HEK293T (cell line): Measurements from ENCODE around the gene LVRN.
"Not testable (repeated sequence)": the region's sequence is repeated elsewhere in the genome, so short reads cannot be mapped to it uniquely, and the experiment has no call there.

ENCODE experiments used
- BHLHE40 ChIP-seq: fragments of 450-650 bp; IDR thresholded peaks from 2 replicates; pipeline ENCODE4 v1.6.1; 2016; ENCODE audit warnings: mild to moderate bottlenecking, moderate library complexity, borderline replicate concordance
- ELF4 ChIP-seq: fragments of 450-650 bp; IDR thresholded peaks from 2 replicates; pipeline ENCODE4 v1.6.1; 2017; ENCODE audit warnings: antibody characterized with exemption
- FOXA1 ChIP-seq: fragments of 450-650 bp; IDR thresholded peaks from 2 replicates; pipeline ENCODE4 v1.6.1; 2016; ENCODE audit warnings: mild to moderate bottlenecking
- FOXK2 ChIP-seq: fragments of 450-650 bp; IDR thresholded peaks from 2 replicates; pipeline ENCODE4 v1.6.1; 2016; ENCODE audit warnings: mild to moderate bottlenecking
- FOXM1 ChIP-seq: fragments of 450-650 bp; IDR thresholded peaks from 2 replicates; pipeline ENCODE4 v1.6.1; 2017; ENCODE audit warnings: mild to moderate bottlenecking, borderline replicate concordance
- HDGF ChIP-seq: fragments of 450-650 bp; IDR thresholded peaks from 2 replicates; pipeline ENCODE4 v1.6.1; 2017; ENCODE audit warnings: antibody characterized with exemption, borderline replicate concordance
- LEF1 ChIP-seq: fragments of 450-650 bp; IDR thresholded peaks from 2 replicates; pipeline ENCODE4 v1.6.1; 2017; ENCODE audit warnings: mild to moderate bottlenecking, borderline replicate concordance
- NFRKB ChIP-seq: fragments of 450-650 bp; IDR thresholded peaks from 2 replicates; pipeline ENCODE4 v1.6.1; 2016; ENCODE audit warnings: mild to moderate bottlenecking, moderate library complexity
- PKNOX1 ChIP-seq: fragments of 450-650 bp; IDR thresholded peaks from 2 replicates; pipeline ENCODE4 v1.6.1; 2016
- SP1 ChIP-seq: fragments of 450-650 bp; IDR thresholded peaks from 2 replicates; pipeline ENCODE4 v1.6.1; 2017
- SUZ12 ChIP-seq: fragments of 450-650 bp; IDR thresholded peaks from 2 replicates; pipeline ENCODE4 v1.6.1; 2016; ENCODE audit warnings: mild to moderate bottlenecking
- TARDBP ChIP-seq: fragments of 450-650 bp; IDR thresholded peaks from 2 replicates; pipeline ENCODE4 v1.6.1; 2016

GRCh38 chr5:115930171-115930570 is 32.1 kb upstream of the LVRN start:
- not testable (repeated sequence) for TF ChIP-seq SP1, PKNOX1, SUZ12, NFRKB, HDGF, BHLHE40, FOXM1, TARDBP, ELF4, LEF1, FOXA1, FOXK2
